ENCODE measurements around the gene PLA2G3.
A peak's percentile ranks its signal among the peaks of the same experiment; 100 is the strongest.
"Not testable (repeated sequence)": the region's sequence is repeated elsewhere in the genome, so short reads cannot be mapped to it uniquely, and the experiment has no call there.

The PLA2G3 gene

DNA sequence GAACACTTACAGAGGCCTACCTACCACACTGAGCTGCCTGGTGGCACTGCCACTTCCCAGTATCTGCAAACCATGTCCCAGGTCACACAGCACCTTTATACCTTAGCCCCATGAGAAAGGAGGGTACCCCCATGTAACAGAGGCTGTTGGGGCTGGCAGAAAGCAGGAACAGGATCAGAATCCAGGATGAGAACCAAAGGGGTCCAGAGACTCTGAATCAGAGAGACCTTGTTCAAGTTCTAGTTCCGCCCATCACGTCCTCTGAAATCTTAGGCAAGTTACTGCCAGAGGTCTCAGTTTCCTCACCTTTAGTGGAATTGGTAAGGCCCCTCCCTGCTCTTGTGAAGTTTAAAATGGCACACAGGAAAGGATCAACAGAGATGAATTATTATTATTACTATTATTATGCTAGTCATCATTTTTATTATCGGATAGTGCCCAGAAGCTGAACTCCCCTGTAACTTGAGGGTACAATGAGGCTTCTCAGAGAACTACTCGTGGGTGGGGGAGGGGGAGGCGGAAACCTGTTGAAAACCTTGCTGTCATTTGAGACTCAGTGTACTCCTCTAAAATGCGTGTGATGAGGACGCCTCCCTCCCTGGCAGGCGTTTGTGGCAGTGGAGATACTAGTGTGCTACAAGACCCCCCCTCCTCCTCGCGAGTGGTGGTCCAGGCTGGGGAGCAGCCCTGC is 42.2 kb downstream of the PLA2G3 start:
- no peak for DNase-seq

DNA sequence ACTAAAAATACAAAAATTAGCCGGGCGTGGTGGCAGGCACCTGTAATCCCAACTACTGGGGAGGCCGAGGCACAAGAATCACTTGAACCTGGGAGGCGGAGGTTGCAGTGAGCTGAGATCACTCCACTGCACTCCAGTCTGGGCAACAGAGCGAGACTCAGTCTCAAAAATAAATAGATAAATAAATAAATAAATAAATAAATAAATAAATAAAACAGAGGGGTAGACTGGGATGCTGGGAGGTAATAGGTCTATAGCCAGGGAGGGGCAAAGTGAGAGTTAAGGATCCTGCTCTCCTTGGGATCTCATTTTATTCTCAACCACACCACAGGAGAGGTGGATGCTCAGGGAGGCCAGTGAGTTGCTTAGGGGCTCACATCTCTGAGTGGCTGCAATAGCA is 42.8 kb downstream of the PLA2G3 start:
- not testable (repeated sequence) for DNase-seq

DNA sequence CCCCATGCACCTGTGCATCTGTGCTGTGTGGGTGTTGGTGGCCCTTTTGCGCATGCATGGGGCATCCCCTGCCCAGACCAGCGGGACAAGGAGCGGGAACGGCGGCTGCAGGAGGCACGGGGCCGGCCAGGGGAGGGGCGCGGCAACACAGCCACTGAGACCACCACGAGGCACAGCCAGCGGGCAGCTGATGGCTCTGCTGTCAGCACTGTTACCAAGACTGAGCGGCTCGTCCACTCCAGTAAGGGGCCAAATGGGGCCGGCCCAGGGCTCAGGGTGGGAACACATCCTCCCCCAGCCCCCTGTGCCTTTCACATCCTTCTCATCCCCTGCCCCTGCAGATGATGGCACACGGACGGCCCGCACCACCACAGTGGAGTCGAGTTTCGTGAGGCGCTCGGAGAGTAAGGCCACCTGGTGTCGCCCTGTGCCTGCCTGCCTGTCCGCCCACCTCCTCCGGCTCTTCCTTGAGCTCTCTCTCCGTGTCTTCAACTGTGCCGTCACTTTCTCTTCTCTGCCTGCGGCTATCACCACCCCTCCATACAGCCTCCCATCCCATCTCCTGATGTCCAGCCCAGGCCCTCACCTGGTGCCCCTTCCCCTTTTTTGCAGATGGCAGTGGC is 43.5 kb downstream of the PLA2G3 start:
- no peak for DNase-seq

DNA sequence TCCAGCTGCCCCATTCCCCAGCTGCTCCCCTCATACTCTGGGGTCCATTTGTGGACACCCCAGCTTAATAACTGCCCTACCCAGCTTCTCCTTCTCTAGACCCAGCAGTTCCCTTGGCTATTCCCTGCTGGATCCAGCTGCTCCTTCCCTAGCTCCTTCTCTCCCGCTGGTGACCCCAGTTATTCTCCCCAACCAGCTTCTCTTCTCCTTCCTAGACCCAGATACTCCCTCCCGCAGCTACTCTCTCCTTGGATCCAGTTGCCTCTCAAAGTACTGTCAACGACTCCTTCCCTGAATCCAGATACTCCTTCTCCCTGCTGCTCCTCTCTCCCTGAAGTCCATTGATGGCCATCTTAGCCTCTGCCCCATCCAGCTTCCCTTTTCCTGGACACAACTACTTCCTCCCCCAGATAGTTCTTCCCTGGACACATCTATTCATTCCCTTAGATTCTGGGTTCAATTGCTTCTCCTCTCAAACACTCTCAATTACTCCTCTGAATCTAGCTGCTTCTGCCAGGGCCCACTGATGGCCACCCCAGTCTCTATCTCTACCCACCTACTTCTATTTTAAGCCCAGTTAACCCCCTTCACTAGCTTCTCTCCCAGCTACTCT is 44.6 kb downstream of the PLA2G3 start:
- no peak for DNase-seq

DNA sequence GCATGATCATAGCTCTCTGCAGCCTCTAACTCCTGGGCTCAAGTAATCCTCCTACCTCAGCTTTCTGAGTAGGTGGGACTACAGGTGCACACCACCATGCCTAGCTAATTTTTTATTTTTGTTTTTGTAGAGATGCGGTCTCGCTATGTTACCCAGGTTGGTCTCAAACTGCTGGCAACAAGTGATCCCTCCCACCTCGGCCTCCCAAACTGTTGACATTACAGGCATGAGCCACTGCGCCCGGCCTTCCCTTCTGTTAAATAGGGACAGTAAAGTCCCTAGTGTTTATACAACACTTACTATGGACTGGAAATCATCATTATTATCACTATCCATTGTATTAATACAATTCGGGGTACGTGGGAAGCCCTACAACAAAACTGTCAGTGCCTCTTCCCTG is 45.6 kb downstream of the PLA2G3 start:
- no peak for DNase-seq

DNA sequence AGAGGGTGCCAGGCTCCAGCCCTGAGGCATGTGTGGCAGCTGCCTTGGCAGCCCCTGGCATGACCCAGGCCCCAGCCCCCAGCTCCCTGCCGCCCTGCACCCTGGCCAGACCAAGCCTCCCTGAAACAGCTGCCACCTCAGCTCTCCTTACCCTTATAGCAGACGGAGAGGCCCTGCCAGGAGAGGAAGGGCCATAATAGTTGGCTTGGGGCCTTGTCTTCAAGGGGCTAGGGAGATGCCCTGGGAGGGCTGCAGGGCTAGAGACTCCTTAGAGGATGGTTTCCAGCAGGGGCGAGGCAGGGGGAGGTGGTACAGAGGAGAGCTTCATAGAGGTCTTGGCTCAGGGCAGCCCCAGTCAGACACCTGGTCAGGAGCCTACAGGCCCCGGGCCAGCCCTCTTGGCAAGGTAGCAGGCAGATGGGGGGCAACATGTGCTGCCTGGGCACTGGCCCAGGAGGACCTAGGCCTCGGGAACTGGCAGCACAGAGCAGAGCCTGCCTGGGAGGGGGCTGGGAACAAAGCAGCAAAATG is 46.2 kb downstream of the PLA2G3 start:
- DNase-seq, result no peak

DNA sequence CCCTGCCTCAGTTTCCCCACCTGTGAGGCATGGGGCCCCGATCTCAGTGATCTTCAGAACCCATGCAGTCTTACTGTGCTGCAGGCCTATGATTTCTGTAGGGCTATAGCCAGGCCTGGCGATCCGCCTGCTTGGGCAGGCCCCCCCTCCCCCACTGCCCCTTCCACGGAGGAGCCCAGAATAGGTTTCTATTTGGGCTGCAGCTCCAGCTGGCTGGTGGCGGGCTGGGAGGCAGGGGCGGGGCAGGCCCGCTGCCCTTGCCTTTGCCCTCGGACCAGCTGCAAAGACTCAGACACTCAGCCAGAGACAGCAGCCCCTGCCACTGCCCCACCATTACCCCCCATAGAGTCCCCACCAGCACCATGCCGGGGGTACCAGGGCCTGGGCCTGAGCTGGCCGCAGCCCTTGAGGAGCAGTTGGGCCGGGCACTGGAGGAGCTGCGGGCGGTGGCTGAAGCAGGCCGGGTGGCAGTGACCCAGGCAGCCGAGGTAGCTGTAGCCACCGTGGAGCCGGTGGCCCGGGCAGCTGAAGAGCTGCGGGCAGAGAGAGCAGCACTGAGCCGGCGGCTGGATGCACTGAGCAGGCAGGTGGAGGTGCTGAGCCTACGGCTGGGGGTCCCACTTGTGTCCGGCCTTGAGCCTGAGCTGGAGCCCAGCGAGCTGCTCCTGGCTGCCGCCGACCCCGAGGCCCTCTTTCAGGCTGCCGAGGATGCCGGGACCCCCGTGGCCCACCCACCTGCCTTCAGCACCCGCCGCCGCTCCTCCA is 47.0 kb downstream of the PLA2G3 start:
- DNase-seq, result no peak

DNA sequence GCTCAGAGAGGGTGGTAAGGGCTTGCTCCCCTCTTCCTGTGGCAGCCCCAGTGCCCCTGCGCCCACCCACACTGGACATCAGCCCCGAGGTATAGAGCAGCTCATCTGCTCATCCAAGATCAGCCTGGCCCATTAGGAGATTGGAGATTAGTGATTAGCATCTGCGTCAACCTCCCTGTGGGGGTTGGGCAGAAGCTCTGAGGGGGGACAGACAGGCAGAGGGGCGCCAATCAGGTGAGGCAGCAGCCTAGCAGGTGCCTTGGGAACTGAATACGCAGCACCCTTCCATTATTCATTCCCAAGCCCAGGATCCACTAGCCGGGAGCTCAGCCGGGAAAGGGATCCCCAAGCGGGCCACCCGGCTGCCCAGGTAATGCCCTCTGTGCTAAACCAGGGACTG is 48.1 kb downstream of the PLA2G3 start:
- no peak for DNase-seq

DNA sequence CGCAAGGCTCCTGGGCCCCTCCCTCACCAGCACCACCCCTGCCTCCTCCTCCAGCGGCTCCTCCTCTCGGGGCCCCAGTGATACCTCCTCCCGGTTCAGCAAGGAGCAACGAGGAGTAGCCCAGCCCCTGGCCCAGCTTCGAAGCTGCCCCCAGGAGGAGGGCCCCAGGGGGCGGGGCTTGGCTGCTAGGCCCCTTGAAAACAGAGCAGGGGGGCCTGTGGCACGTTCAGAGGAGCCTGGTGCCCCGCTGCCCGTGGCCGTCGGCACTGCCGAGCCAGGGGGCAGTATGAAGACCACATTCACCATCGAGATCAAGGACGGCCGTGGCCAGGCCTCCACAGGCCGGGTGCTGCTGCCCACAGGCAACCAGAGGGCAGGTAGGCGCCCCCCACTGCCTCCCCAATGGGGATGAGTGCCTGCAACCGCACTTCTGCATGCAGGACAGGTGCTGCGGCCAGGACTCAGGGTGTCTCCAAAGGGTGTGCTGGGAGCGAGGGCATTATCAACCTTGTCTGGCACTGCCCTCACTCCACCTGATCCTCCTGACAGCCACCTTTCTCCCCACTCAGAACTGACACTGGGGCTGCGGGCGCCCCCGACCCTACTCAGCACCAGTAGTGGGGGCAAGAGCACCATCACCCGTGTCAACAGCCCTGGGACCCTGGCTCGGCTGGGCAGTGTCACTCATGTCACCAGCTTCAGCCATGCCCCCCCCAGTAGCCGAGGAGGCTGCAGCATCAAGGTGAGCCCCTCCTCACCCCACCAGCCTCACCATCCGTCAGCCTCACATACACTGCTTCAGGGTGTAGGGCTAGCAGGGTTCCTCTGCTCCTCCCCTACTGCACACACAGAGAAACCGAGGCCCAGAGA is 49.0 kb downstream of the PLA2G3 start:
- DNase-seq, result no peak

DNA sequence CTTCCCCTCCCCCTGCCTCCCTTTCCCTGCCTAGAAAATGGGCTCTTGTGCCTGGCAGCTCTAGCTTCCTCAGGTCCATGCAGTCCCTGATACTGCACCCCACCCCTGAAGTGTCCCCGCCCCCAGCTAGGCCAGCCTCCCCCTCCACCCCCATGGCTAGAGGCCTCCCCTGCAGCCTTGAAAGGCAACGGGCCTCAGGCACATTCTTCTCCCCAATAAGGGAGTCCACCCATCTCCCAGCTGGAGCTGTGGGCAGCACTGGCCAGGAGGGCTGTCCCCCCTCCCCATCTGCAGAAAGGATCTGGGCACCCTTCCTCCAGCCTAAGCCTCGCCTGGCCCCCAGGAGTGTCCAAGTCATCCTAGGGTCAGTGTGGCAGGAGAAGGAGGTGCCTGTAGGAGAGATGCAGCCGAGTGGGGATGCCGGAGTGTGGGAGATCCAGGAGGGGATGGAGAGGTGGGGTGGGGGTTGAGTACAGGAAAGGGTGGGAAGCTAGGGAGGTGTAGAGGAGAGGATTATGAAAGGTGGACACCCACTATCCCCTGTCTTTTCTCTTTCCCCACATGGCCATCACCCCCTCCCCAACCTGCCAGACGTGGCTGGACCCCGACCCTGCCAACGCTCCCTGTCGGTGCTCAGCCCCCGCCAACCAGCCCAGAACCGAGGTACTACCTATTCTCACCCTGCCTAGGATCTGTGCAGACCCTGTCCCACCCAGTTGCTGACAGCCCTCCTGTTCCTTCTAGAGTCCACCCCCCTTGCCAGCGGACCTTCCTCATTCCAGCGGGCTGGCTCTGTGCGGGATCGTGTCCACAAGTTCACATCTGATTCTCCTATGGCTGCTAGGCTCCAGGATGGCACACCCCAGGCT is 49.9 kb downstream of the PLA2G3 start:
- no peak for DNase-seq

DNA sequence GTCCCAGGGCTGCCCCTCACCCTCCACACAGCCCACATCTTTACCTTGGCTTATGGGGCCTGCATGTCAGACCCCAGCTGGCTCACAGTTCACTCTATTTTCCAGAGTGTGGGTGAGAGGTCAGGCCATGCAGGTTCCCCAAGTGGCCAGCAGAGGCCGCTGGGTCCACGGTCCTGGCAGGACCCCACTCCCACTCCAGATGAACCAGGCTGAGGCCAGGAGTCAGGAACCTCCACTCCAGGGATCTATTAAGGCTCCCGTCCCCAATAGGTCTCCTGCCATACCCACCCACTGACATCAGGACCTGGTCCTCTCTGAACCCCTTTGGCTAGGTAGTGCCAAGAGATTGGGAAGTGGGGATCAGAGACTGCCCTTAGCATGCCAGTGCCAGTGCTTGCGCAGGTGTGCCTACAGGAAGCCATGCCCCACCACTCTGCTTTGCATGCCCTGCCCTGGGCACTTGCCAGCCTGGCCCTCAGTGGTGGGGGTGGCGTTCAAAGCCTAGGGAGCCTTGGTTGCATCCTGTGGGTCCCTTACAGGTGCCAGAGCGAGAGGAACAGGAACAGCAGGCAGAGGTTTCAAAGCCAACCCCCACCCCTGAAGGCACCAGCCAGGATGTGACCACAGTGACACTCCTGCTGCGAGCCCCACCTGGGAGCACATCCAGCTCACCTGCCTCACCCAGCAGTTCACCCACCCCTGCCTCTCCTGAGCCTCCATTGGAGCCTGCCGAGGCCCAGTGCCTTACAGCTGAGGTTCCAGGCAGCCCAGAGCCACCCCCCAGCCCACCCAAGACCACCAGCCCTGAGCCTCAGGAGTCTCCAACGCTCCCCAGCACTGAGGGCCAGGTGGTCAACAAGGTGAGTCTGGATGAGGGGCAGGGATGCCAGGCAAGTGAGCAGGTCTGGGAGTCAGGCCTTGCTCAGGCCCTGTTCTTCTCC is 50.9 kb downstream of the PLA2G3 start:
- DNase-seq, result no peak

DNA sequence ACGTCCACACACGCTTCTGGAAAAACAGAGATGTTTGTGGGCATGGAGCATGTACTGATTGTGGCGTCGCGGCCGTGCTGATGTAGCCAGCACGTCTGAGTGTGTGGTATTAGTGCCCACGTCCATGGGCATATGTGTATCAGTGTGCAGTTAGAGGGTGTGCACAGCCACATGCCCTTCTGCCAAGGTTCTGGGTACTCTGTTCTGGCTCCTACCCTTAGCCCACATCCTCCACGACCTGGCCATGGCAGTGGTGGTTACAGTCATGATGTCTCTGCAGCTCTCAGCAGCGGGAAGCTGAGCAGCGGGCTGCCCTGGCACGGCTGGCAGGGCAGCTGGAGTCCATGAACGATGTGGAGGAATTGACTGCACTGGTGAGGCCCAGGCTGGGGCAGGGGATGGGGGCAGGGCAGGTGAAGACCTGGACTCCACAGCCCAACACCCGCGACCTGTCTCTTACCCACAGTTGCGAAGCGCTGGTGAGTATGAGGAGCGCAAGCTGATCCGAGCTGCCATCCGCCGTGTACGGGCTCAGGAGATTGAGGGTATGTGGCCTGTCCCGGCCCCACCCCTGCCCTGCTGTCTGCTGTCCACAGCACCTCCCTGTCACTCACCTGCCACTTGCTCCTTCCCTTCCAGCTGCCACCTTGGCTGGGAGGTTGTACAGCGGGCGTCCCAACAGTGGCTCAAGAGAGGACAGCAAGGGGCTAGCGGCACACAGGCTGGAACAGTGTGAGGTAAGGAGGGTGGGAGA is 51.9 kb downstream of the PLA2G3 start:
- no peak for DNase-seq

DNA sequence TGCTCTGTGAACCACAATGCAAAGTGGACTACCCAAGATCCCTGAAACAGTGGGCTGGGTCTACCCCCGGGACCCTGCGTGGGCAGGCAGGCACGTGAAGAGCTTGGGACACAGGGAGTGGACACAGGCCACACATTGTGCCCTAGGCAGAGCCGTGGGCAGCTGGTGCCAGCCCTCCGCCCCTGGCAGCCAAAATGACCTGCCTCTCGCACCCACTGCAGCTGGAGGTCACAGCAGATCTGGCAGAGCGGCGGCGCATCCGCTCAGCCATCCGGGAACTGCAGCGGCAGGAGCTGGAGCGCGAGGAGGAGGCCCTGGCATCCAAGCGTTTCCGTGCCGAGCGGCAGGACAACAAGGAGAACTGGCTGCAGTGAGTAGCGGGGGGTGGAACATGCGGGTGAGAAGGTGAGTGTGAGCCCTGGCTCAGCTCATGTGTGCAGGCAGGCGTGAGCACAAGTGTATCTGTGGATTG is 52.5 kb downstream of the PLA2G3 start:
- DNase-seq, result no peak

DNA sequence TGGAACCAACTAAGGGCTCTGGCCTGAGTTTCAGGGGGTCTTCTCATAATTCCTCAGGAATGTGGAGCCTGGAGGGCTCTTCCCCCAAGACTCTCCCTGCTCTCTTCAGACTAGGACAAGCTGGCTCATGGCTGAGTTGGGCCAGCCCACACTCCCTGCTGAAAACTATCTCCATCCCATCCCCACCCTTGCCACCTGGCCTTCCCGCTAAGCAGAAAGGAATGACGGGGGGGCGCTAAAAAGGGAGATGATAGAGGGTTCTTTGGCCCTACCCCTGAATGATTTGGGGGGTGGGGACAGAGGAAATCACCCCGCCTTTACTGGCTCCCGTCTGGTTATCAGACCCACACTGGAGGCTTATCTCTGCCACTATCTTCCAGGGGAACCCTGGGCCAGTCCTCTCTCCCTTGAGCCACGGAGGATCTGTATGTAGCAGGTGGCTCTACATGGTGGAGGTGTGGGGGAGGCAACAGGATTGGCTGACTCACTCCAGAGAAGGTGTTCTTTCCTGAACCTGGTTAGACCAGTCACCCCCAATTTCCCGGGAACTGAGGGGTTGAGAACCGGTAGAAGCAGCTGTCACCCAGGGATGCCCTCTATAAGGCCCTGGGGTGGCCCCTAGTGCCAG is 53.5 kb downstream of the PLA2G3 start:
- no peak for DNase-seq

DNA sequence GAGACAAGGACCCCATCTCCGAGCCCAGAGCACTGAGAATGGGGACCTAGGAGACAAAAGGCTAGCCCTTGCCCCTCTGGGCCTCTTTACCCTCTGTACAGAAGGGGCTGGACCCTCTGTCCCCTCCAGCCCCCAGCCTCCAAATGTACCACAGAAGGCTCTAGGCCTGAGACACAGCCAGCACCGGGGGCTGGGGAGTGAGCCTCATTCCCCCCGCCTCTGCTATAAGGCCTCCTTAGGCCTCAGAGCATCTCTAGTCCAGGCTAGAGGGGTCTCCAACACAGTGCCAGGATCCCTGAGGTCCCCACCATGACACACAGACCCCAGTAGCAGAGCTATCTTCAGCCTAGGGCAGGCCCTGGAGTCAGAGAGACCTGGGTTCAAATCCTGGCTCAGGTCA is 54.4 kb downstream of the PLA2G3 start:
- DNase-seq, result no peak

DNA sequence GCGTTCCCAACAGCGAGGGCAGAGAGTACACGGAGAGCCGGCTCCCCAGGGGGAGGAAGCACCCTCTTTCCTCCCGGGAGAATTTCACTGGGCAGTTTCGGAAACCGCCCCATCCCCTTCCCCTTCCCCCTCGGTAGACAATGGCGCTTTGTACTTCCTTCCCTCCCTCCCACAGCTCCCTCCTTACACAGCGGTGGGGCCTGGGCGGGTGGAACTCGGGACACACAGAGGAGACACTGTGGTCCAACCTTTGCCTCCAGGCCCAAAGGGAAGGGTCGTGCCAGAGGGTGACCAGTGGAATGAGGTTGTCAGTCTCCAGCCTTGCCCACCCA is 54.8 kb downstream of the PLA2G3 start:
- DNase-seq, result no peak

DNA sequence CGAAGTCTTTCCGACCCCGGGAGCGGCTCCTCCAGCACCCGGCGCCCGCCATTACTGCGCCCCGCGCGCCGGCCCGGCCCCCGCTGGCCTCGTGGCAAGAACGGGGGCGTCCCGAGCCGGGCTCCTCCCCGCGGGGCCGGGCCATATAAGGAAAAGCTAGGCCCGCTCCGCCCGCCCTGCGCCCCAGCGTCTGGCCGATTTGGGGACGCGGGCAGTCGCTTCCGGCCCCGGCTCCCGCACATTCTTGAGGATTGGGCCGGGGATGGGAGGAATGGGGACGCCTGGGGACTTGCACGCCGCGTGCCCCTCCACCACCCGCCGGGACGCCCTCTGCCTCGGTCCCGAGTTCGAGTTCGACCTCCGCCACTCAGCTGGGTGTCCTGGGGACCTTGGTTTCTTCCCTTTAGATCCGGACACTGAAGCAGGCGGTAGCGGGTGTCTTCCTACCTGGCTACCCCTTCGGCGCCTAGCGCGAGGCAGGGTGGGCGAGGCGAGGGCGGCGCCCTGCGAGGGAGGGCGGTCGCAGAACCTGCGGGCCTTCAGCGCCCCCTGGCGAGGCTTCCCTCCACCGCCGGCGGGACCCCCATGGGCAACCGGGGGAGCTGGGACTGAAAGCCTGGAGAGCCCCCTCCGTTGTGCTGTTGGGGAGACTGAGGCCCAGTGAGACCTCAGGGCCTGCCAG is 55.4 kb downstream of the PLA2G3 start:
- peak; percentile 42 for DNase-seq
